ENCODE results near the gene BNIP5.

Gene BNIP5

DNA sequence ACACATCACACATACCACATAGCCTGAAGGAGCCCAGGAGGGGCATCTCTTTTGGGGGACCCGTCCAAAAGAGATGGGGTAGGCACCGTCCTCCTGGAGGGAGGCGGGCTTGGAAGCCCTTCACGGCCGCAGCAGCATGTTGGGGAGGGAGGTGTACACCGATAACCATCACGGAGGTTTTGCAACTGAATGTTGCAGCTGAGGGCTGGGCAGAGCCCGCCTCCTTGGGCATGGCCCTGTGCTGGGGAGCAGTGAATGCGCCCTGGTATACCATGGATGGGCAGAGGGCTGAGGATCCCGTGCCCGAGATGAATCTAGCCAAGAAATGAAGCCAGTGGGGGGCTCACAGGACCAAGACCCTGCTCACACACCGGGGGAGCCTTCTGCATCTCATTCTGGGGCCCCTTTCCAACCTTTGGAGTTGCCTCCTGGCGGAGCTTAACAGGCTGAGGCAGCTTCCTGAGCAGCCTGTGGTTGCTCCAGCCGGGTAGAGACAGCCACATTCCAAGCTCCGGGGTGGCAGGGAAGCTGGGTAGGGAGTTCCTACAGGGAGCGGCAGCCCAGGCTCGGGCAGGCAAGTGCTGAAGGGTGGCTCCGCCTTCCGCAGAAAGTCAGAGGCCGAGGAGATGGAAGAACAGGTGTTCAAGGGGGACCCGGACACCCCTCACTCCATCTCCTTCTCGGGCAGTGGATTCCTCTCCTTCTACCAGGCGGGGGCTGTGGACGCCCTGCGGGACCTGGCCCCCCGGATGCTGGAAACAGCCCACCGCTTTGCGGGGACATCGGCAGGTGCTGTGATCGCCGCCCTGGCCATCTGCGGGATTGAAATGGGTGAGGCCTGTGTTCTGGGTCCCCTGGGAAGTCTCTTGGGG, 66.6 kb downstream of the BNIP5 start, which contains the start of gene PNPLA1:
Gene PNPLA1 (plus strand): TSS at position 227 of the 872 bp plus-strand sequence. CDS start 400 bp downstream, at position 627.
- TF ChIP-seq, protein P1, sequence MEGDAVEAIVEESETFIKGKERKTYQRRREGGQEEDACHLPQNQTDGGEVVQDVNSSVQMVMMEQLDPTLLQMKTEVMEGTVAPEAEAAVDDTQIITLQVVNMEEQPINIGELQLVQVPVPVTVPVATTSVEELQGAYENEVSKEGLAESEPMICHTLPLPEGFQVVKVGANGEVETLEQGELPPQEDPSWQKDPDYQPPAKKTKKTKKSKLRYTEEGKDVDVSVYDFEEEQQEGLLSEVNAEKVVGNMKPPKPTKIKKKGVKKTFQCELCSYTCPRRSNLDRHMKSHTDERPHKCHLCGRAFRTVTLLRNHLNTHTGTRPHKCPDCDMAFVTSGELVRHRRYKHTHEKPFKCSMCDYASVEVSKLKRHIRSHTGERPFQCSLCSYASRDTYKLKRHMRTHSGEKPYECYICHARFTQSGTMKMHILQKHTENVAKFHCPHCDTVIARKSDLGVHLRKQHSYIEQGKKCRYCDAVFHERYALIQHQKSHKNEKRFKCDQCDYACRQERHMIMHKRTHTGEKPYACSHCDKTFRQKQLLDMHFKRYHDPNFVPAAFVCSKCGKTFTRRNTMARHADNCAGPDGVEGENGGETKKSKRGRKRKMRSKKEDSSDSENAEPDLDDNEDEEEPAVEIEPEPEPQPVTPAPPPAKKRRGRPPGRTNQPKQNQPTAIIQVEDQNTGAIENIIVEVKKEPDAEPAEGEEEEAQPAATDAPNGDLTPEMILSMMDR (IDR thresholded peaks at IDR 0.05; ENCODE audit: low read depth, low read length) = no peak
- Histone ChIP-seq H3K9me3 (no peaks in the 10 kb centered on the region), H3K4me1 (no peaks in the 10 kb centered on the region; the same call in 1 of the 2 replicates), H3K4me3 (ENCODE audit: low read depth, low read length) (no peak within 1 kb of the TSS), H3K36me3 (no peaks in the 10 kb centered on the region), H3K27me3 (no peaks in the 10 kb centered on the region)
- no peak for DNase-seq

DNA sequence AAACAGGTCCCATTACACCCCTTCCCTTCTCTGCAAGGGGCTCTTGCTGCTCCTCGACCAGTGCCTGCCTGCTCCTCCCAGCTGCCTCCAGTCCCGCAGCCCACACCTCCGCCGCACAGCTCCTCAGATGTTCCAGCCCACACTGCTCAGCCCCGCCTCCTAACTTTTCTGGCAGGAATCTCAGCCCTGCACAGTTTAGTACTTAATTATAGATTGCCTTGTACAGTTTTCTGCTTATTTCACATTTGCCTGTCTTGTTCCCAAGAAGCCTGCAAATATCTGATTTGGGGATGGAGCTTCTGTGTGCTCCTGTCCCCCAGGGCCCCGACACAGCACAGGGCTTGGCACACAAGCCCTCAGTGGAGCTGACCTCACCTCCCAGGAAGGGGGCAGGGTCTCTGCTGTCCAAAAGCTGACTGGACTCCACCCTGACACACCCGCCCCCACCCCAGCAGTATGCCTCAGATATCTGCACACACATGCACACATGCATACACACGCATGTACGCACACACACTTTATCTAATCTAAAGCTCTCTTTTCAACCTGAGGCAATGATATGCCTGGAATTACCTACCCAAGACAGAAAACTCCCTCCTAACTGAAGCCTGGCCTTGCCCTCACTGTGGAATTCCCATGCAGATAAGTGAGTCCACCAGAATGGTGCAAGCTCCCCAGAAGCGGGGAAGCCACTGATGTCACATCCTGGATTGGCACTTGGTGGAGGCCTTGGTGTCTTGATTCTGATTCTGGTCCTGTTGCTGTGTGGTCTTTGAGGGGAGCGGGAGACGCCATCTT, 68.0 kb downstream of the BNIP5 start:
- no peaks in the 10 kb centered on the region; the same call in 1 of the 2 replicates for H3K4me1 ChIP-seq

DNA sequence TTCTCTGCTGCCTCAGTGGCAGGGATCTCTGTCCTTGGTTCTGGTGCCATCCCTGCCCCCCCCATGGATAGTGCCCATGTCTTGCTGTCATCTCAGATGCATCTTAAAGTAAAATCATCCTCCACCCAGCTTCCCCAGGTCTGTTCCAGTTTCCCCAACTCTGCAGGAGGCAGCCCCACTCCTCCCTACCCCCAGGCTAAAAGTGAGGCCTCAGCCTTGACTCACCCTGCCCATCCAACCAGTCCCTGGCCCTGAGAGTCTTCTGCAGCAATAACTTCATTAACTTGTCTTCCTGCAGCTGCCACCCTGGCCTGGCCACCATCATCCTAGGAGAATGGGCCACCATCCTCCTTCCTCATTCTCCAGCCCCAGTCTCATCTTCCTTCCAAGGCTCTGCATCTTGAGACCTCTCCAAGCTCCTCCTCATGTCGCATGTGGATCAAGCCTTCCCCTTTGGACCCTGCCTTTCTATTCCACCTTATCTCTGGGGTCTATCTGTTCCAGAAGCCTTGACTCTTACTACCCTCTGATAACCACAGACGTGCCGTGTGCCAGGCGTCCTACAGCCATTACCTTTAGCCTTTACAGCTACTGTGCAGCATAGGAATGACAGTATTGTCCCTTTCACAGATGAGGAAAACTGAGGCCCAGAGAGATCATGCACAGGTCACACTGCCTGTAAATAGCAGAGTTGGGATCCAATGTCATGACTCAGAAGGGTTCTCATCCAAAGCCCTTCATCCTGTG, 68.8 kb downstream of the BNIP5 start:
- DNase-seq = no peak
- Histone ChIP-seq H3K9me3 (no peaks in the 10 kb centered on the region), H3K4me1 (no peaks in the 10 kb centered on the region; the same call in 1 of the 2 replicates), H3K27me3 (no peaks in the 10 kb centered on the region), H3K36me3 (no peaks in the 10 kb centered on the region), H3K4me3 (ENCODE audit: low read depth, low read length) (no peak overlapping the region)
- TF ChIP-seq, protein P1 (IDR thresholded peaks at IDR 0.05; ENCODE audit: low read depth, low read length) = no peak

More for the DNA sequence above, 68.0 kb downstream of the BNIP5 start:
- H3K9me3 ChIP-seq = no peaks in the 10 kb centered on the region
- TF ChIP-seq, protein P1 (IDR thresholded peaks at IDR 0.05; ENCODE audit: low read depth, low read length) = no peak
- H3K36me3 ChIP-seq = no peaks in the 10 kb centered on the region
- no peak for DNase-seq
- H3K4me3 ChIP-seq (ENCODE audit: low read depth, low read length) = no peak overlapping the region
- no peaks in the 10 kb centered on the region for H3K27me3 ChIP-seq

DNA sequence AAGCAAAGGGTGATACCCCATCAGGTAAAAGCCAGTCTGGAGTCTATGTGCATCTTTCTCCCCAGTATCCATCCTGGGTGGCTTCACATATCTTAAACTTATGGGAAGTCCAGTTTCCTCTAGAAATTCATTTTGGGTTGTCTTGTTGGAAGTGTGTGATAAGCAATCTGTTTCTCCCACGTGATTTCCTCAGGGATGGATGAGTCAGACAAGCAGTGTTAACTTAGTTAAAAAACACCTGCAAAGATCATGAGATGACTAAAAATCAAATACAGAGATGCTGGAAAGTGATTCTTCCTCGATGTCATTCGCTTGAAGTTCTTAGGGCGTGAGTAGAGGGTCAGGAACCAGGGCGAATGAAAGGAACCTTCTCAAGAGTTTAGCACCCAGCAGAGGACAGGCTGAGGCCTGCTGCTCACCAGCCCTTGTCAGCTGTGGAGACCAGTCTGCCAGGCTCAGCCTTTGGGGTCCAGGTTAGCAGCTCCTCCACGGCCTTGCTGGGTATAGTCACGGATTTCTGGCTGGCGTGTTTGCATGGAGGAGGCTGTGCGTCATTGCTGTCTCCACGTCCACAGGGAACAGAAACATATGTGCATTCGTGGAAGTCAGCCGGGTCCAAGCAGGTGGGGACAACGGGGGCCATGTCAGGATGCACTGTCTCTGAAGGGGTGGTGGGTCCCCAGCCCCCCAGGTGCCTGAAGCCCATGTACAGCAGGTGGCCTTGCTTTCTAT, 69.6 kb downstream of the BNIP5 start:
- Histone ChIP-seq H3K4me1 (no peaks in the 10 kb centered on the region; the same call in 1 of the 2 replicates), H3K9me3 (no peaks in the 10 kb centered on the region), H3K36me3 (no peaks in the 10 kb centered on the region), H3K4me3 (ENCODE audit: low read depth, low read length) (no peak overlapping the region), H3K27me3 (no peaks in the 10 kb centered on the region)
- no peak for DNase-seq
- TF ChIP-seq, protein P1 (IDR thresholded peaks at IDR 0.05; ENCODE audit: low read depth, low read length) = no peak
